GM21825 (cell line): ENCODE results near the gene ANO3.
"Not testable (repeated sequence)": the region's sequence is repeated elsewhere in the genome, so short reads cannot be mapped to it uniquely, and the experiment has no call there.

Experiments
- ATAC-seq: cut with Tn5 transposase; IDR thresholded peaks from one replicate; pipeline ENCODE4 v1.9.1; 2021; ENCODE audit warnings: mild to moderate bottlenecking, moderate library complexity; ENCODE audit not compliant: unreplicated experiment

The ANO3 gene

GRCh38 chr11:26618441-26618840 lies 286.5 kb downstream of the ANO3 start:
- ATAC-seq = no peak

- ATAC-seq = no peak
Measured at GRCh38 chr11:26620282-26621045, 288.5 kb downstream of the ANO3 start.

GRCh38 chr11:26621132-26621531 lies 289.2 kb downstream of the ANO3 start:
- ATAC-seq = no peak

GRCh38 chr11:26622181-26622580 lies 290.3 kb downstream of the ANO3 start:
- ATAC-seq = no peak

GRCh38 chr11:26623076-26623659 lies 291.2 kb downstream of the ANO3 start:
- ATAC-seq = no peak

DNA sequence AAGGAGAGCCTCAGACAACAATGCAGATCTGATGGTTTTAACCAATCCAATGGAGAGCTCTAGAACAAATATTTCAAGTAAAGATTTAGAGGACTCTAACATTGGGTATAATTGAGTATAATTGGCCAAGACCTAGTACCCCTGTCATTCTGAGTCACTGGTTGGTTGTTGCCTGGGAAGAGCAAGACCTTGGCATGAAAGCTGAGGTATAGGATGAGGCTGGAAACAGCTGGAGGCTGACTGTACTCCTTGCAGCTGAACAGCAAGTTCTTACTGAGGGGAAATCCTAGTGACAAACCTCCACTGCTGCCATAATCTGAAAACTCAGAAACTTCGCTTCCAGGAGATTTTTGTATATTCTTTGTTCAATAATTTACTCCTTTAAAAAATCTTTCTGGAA lies 294.4 kb downstream of the ANO3 start:
- no peak for ATAC-seq

DNA sequence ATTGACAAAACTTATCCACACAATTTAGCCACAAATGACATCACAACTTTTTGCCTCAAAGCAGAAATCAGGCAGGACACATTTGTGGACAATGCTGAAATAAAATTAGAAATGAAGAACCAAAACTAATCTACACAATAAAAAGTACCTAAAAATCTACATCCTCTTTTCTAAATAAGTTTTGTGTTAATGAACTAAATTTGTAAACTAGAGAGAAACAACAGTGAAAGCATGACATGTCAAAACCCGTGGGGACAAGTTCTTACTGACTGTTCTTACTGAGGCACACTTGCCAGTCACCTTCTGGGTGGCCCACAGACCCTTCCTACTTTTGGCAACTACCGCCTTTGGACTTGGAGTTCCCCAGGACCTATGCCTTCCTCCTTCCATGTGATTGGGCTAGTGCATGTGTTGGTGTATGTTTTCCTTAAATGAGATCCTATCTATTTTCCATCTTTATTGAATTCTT lies 300.8 kb downstream of the ANO3 start:
- ATAC-seq = no peak

DNA sequence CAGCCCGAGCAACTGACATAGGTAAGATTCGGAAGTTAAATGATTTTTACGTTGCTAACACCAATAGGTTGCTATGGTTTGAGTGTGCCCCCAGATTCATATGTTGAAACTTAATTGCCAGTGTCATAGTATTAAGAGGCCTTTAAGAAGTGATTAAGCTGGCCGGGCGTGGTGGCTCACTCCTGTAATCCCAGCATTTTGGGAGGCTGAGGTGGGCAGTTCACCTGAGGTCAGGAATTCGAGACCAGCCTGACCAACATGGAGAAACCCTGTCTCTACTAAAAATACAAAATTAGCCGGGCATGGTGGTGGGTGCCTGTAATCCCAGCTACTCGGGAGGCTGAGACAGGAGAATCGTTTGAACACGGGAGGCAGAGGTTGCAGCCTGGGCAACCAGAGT lies 311.4 kb downstream of the ANO3 start:
- not testable (repeated sequence) for ATAC-seq

GRCh38 chr11:26649884-26650283 lies 318.0 kb downstream of the ANO3 start:
- peak; percentile 87 for ATAC-seq

DNA sequence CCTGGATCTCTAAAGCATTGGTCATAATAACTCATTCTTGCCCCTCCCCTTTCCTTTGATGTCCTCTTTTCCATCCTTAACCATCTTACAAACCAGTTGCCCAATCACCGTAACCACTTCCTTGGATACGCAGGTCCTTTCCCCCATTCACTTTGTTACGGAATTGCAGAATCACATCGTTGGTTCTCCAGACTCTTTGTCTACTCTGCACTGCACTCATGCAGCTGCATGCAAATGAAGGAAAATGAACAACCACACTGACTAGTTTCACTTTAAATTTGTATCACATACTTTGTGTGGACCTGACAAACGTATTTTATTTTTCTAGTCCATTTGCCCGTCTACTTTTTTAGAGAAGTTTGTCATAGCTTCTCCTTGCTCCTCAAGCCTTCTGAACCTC lies 320.0 kb downstream of the ANO3 start:
- no peak for ATAC-seq

- ATAC-seq = no peak
Measured at GRCh38 chr11:26655287-26655686, 323.4 kb downstream of the ANO3 start.

GRCh38 chr11:26662916-26663315 lies 331.0 kb downstream of the ANO3 start:
- ATAC-seq = no peak

DNA sequence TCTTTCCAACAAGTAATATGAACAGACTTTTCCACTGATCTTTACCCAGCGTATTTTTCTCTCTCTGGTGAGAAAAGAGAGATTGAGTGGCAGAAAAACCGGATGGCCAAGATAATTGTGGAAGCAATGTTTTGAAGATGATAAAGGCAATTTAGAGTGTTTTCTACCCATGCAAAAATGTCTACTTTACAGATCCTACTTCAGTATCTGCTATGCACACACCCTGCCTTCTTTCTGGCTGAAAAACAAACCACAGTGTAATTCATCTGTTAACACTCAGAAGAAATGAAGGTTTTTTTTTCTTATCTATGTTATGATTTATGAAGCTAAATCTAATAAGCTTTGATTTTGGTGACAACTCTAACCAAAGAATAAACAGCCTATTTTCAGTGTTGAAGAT lies 333.1 kb downstream of the ANO3 start:
- no peak for ATAC-seq

DNA sequence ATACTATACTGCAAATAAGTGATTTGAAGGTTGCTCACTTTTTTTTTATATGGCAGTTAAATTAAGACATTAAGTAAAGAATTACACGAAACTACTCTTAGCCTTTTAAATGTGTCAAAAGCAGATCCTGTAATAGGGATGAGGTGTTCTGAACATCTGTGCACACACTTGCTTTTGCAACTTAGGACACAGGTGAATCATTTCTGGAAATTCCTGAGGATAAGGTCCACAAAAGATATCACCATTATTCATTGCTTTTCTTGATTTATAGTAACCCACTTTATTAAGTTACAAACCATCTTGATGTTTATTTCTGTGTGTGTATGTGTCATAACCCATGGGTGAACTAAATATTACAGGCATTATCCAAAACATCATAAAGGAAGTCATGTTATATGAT lies 334.0 kb downstream of the ANO3 start:
- no peak for ATAC-seq

- ATAC-seq = no peak
Measured at GRCh38 chr11:26675233-26675928, 343.5 kb downstream of the ANO3 start.

DNA sequence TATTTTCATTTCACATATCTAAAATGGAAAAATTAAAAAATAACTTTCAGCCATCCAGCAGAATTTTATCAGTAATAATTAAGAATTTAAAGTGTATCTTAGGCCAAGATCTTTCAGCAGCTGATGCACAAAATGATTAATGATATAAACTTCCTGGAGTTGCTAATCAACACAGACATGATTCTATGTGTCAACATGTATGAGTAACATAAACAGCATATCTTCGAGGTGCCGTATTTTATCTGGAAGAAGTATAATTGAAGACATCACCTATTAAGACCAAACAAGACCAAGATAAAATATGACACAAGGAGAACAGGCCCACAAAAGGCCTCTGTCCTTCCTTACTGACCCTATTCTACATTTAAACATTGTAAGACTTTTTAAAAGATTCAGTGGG lies 344.7 kb downstream of the ANO3 start:
- no peak for ATAC-seq

DNA sequence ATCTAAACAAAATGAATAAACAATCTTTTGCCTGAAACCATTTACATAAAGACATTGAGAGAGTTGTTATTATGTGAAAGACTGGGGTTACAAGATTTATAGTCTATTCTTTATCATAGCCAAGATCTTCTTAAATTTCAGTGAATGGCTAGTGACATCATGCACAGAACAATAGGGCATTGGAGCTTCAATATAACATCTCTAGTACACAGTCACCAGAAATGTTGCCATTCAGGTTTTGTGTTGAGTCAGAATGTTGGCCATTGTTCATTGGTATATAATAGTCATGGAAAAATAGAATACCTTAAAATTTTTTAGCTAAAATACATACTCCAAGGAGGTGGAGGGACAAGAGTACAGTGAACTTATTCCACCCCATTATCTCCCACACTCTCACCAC lies 345.6 kb downstream of the ANO3 start:
- no peak for ATAC-seq

- no peak for ATAC-seq
Measured at GRCh38 chr11:26687351-26687750, 355.4 kb downstream of the ANO3 start.

- no peak for ATAC-seq
Measured at GRCh38 chr11:26688701-26689100, 356.8 kb downstream of the ANO3 start.

DNA sequence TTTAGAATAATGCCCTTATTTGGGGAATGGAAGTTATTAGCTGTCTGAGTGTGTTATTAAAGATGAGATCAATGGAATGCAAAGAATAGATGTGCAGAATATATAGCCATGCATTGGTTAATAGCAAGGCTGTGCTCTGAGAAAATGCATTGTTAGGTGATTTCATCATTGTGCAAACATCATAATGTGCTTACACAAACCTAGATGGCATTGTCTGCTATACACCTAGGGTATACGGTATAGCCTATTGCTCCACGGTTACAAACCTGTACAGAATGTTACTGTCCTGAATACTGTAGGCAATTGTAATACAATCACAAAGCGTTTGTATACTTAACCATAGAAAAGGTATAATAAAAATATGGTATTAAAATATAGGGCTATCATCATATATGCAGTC lies 364.4 kb downstream of the ANO3 start:
- no peak for ATAC-seq

DNA sequence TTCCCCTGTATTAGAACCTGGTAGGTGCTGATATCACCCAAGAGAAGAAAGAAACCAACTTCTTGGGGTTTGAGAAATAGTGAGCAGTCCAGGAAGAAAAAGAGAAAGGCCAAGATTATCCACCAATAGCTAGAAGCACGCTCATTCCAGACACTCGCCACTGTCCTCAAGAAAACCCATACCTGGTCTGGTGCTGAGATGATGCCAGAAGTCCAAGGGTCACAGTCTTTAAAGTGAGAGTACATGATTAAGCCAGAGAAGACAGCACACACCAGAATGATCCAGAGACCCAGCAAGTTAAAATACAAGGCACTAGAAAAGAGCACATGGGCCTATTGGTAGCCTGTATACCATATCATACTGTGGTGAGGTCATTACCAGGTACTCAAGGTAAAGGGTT lies 366.3 kb downstream of the ANO3 start:
- ATAC-seq = no peak

DNA sequence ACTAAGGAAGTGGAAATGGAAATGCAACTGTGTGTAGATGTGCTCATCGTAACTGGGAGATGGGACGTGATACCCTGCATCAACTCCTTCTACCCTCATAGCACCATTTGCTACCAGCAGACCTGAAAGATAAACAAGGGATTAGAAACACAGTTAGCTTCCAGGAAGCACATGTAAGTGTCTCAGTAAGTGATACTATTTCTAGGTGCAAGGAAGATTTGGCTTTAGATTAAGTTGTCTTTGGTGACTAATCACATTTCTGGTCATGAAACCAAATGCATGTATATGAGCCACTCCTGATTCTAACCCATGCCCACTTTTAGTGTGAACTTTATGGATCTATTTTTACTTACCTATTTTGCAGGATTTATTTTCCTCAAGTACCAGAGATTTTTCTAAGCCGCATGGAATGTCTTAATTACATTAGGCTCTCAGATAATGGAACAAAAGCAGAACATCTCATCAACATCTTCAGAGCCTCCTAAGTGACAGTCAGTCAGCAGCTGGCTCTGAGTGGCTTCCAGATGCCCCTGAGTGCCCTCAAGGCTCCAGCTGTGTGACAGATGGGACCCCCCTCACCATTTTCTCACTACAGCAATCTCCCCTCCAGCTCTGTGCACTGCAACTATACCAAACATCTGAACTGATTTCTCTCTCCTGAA lies 368.8 kb downstream of the ANO3 start:
- ATAC-seq = no peak
